UCSD-AML1 (cell line): Measurements from ENCODE around the gene TBXT.

Experiments
- DNase-seq: peaks from one replicate; lab custom pipeline; 2025; ENCODE audit not compliant: unreplicated experiment; lab: John Stamatoyannopoulos, UW

Gene TBXT

DNA sequence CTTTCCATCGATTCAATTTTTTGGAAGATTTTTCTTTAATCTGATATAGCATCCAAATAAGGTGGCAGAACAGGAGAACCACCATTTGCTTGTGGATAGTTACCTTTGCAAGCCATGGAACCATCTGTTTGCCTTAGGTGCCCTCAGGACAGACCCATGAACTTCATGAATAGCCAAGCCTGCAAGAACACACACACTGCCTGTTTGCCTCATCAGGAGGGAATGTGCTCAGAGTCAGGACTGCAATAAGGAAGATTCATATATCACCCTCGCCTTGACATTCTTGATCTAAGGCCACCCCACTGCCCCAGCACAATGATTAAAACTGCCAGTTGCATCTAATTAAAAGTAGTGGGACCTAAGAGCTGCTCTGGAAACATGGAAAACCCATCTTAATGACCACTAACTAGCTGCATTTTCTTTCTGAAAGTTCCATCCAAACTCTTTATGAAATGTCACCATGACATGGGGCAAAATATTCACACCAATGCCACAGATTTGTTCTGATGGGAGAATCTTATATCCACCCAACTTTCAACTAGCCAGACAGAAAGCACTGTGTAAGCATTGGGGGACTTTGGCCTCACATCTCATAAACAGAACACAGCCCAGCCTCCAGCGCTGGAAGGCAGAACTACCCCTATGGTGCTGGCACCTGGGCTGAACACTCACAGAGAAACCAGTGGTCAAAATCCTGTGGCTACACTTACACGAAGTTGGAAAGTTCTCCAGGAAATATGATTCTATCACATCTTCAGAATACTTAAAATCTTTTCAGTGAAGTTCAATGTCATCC is 48.3 kb downstream of the TBXT start:
- no peak for DNase-seq

DNA sequence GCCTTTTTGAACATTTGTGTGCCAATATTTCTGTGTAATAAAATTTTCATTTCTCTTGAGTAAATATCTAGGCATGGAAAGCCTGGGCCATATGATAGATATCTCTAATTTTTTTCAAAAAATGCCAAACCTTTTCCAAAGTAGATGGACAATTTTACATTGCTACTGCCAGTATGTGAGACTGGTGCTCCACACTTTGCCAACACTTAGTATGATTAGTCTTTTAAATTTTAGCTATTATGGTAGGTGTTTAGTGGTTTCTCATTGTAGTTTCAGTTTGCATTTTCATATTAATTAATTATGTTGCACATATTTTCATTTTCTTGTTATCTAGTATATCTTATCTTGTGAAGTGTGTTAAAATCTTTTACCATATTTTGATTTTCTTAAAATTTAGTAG is 52.0 kb downstream of the TBXT start:
- DNase-seq: no peak

DNA sequence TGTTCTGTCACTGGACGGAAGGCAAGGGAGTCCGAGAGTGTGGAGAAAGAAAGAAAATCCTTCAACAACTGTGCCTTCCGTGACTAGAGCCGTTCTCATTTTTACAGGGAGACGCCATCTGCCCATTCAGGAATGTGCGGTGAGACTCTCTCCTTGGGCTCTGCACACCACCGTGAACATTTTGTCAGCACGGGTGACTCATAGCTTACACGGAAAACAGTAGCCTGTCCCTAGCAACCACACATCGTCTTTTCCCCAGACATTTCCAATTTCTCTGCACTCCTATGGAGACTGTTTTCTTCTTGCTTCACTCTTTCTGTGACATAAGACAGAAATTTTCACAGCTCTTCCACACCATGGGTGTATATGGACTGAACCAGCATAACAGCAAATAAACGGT is 55.1 kb downstream of the TBXT start:
- DNase-seq: no peak

DNA sequence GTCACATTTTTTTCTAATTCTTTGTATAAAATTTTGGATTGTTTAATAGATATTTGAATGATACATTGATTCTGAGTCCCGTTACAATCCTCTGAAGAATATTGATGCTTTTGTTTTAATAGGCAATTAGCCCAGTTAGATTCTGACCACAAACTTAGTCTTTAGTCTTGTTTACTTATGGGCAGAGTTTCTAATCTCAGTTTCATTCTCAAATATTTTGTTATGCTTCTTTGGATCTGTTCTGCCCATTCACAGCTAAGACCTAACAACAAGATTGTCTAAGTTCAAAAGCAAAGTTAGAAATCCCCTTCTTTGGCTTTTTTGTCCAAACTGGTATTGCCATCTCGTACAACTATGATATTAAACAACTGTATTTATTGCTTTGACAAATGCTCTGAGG is 58.0 kb downstream of the TBXT start:
- no peak for DNase-seq
